ENCODE results near the gene IQGAP2. TPM values are rescaled to one million over a fixed set of nuclear protein-coding genes. Genes with fewer than 3 reads are reported as not detected.

Gene IQGAP2
- total and polyA plus RNA-seq, 9 of the 15 experiments (the other 6 are each of a cell fraction or from before 2014, with no cell fraction given): 8.7 to 23.2 (median 17.4) TPM

DNA sequence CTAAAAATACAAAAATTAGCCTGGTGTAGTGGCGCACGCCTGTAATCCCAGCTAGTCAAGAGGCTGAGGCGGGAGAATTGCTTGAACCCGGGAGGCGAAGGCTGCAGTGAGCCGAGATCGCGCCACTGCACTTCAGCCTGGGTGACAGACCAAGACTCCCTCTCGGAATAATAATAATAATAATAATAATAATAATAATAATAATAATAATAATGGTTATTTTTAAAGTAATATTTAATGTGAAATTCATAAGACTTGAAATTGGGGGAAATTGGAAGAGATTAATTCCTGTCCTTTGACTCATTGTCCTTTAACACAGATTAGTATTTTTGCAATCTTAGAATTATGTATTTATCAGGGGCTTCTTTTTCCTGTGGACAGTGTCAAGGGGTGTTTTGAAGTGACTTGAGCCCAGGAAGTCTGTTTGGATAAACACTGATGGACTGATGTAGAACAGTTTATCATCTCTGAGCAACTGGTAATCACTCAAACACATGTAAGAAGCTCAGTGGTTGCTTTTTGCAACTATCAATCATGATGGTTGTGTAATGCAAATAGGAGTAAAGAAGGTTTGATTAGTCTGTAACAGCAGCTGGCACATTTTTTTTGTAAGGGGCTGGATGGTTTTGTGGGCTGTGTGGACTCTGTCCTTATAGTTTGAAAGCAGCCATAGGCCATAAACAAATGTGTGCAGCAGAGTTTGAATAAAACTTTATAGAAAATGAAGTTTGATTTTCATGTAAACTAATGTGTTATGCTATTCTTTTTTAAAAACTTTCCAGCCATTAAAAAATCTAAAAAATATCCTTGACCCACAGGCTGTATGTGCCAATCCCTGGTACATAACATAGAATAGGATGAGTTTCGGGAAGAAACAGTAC, 126.6 kb downstream of the IQGAP2 start (continued):
- TF ChIP-seq, protein P1, sequence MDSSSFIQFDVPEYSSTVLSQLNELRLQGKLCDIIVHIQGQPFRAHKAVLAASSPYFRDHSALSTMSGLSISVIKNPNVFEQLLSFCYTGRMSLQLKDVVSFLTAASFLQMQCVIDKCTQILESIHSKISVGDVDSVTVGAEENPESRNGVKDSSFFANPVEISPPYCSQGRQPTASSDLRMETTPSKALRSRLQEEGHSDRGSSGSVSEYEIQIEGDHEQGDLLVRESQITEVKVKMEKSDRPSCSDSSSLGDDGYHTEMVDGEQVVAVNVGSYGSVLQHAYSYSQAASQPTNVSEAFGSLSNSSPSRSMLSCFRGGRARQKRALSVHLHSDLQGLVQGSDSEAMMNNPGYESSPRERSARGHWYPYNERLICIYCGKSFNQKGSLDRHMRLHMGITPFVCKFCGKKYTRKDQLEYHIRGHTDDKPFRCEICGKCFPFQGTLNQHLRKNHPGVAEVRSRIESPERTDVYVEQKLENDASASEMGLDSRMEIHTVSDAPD (CRISPR knock-in tag; IDR thresholded peaks at IDR 0.05): no peak
- TF ChIP-seq PRPF4 (IDR thresholded peaks at IDR 0.05; ENCODE audit: insufficient read depth, low read depth, low read length, poor library complexity, severe bottlenecking) (no peak), TBP (optimal IDR thresholded peaks at IDR 0.05; ENCODE audit: low read depth, low read length) (no peak), TCF3 (CRISPR knock-in tag; IDR thresholded peaks at IDR 0.05) (peak; percentile 69), TRIM24 (IDR thresholded peaks at IDR 0.05) (peak in 1 of 2 experiments; percentile 14; a peak in 1 of 4 replicates), ZC3H11A (IDR thresholded peaks at IDR 0.05; ENCODE audit: low read depth, low read length) (no peak), GTF2A2 (tag; IDR thresholded peaks at IDR 0.05) (no peak), ZNF77 (CRISPR knock-in tag; IDR thresholded peaks at IDR 0.05) (no peak), ZKSCAN8 (CRISPR knock-in tag; IDR thresholded peaks at IDR 0.05) (no peak), ZNF347 (CRISPR knock-in tag; IDR thresholded peaks at IDR 0.05; ENCODE audit: low read depth) (no peak), MAFF (IDR thresholded peaks at IDR 0.05; ENCODE audit: low read length) (no peak), CEBPB (tag; IDR thresholded peaks at IDR 0.05) (peak; percentile 63; the same call in 1 of the 2 replicates), ZNF551 (CRISPR knock-in tag; IDR thresholded peaks at IDR 0.05) (no peak)
- TF ChIP-seq, protein P2, sequence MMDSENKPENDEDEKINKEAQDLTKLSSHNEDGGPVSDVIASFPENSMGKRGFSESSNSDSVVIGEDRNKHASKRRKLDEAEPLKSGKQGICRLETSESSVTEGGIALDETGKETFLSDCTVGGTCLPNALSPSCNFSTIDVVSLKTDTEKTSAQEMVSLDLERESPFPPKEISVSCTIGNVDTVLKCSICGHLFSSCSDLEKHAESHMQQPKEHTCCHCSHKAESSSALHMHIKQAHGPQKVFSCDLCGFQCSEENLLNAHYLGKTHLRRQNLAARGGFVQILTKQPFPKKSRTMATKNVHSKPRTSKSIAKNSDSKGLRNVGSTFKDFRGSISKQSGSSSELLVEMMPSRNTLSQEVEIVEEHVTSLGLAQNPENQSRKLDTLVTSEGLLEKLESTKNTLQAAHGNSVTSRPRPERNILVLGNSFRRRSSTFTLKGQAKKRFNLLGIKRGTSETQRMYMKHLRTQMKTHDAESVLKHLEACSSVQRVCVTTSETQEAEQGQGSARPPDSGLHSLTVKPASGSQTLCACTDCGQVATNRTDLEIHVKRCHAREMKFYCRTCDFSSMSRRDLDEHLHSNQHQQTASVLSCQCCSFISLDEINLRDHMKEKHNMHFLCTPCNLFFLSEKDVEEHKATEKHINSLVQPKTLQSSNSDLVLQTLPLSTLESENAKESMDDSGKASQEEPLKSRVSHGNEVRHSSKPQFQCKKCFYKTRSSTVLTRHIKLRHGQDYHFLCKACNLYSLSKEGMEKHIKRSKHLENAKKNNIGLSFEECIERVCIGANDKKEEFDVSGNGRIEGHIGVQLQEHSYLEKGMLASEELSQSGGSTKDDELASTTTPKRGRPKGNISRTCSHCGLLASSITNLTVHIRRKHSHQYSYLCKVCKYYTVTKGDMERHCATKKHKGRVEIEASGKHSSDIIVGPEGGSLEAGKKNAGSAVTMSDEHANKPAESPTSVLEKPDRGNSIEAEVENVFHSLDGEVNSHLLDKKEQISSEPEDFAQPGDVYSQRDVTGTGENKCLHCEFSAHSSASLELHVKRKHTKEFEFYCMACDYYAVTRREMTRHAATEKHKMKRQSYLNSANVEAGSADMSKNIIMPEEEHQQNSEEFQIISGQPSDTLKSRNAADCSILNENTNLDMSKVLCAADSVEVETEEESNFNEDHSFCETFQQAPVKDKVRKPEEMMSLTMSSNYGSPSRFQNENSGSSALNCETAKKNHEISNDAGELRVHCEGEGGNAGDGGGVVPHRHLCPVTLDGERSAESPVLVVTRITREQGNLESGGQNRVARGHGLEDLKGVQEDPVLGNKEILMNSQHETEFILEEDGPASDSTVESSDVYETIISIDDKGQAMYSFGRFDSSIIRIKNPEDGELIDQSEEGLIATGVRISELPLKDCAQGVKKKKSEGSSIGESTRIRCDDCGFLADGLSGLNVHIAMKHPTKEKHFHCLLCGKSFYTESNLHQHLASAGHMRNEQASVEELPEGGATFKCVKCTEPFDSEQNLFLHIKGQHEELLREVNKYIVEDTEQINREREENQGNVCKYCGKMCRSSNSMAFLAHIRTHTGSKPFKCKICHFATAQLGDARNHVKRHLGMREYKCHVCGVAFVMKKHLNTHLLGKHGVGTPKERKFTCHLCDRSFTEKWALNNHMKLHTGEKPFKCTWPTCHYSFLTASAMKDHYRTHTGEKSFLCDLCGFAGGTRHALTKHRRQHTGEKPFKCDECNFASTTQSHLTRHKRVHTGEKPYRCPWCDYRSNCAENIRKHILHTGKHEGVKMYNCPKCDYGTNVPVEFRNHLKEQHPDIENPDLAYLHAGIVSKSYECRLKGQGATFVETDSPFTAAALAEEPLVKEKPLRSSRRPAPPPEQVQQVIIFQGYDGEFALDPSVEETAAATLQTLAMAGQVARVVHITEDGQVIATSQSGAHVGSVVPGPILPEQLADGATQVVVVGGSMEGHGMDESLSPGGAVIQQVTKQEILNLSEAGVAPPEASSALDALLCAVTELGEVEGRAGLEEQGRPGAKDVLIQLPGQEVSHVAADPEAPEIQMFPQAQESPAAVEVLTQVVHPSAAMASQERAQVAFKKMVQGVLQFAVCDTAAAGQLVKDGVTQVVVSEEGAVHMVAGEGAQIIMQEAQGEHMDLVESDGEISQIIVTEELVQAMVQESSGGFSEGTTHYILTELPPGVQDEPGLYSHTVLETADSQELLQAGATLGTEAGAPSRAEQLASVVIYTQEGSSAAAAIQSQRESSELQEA (IDR thresholded peaks at IDR 0.05; ENCODE audit: low read depth): no peak
- TF ChIP-seq, protein P3, sequence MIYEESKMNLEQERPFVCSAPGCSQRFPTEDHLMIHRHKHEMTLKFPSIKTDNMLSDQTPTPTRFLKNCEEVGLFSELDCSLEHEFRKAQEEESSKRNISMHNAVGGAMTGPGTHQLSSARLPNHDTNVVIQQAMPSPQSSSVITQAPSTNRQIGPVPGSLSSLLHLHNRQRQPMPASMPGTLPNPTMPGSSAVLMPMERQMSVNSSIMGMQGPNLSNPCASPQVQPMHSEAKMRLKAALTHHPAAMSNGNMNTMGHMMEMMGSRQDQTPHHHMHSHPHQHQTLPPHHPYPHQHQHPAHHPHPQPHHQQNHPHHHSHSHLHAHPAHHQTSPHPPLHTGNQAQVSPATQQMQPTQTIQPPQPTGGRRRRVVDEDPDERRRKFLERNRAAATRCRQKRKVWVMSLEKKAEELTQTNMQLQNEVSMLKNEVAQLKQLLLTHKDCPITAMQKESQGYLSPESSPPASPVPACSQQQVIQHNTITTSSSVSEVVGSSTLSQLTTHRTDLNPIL (CRISPR knock-in tag; IDR thresholded peaks at IDR 0.05): no peak
- TF ChIP-seq, protein P4, sequence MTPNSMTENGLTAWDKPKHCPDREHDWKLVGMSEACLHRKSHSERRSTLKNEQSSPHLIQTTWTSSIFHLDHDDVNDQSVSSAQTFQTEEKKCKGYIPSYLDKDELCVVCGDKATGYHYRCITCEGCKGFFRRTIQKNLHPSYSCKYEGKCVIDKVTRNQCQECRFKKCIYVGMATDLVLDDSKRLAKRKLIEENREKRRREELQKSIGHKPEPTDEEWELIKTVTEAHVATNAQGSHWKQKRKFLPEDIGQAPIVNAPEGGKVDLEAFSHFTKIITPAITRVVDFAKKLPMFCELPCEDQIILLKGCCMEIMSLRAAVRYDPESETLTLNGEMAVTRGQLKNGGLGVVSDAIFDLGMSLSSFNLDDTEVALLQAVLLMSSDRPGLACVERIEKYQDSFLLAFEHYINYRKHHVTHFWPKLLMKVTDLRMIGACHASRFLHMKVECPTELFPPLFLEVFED (CRISPR knock-in tag; conservative IDR thresholded peaks at IDR 0.05): no peak
